ENCODE data around the gene ADRA2A.

DNA sequence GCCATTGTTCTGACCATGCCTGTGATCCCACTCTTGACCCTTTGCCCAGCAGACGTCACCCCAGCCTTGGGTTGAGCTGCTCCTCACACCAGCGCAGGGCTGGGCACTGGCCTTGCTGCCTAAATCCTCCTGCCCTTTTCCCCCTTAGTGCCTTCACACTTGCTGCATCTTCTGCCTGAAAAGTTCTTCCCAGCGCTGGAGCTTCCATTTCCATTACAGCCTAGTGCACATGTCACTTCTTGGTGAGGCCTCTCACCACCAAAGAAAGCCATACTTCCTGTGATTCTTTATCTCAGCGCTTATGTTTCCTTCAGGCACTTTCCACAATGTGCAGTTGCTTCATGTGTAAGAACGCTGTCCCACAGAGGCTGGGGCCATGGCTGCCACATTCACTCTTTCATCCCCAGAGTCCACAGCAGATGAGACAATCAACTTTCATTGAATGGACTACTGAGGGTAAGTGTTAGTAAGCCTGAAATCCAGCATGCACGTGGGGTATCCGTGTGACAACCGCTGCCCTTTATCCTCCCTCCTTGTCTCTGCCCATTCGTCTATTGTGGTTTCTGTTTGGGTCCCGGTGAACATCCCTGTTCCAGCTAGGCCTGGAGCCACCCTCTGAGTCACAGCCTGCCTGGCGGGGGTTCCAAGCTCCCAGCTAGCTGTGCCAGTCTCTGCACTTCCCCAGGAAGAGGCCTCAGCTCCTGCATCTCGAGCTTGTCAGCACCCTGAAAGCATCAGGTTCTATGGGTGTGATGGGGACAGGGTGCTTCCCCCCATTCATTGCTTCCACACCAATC is 37.3 kb downstream of the ADRA2A start:
- TF ChIP-seq, protein P1, sequence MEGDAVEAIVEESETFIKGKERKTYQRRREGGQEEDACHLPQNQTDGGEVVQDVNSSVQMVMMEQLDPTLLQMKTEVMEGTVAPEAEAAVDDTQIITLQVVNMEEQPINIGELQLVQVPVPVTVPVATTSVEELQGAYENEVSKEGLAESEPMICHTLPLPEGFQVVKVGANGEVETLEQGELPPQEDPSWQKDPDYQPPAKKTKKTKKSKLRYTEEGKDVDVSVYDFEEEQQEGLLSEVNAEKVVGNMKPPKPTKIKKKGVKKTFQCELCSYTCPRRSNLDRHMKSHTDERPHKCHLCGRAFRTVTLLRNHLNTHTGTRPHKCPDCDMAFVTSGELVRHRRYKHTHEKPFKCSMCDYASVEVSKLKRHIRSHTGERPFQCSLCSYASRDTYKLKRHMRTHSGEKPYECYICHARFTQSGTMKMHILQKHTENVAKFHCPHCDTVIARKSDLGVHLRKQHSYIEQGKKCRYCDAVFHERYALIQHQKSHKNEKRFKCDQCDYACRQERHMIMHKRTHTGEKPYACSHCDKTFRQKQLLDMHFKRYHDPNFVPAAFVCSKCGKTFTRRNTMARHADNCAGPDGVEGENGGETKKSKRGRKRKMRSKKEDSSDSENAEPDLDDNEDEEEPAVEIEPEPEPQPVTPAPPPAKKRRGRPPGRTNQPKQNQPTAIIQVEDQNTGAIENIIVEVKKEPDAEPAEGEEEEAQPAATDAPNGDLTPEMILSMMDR (IDR thresholded peaks at IDR 0.05): no peak
- TF ChIP-seq TCF7L2 (IDR thresholded peaks at IDR 0.05; ENCODE audit: low read depth, low read length) (no peak), POLR2AphosphoS5 (IDR thresholded peaks at IDR 0.05; ENCODE audit: low read depth, low read length) (no peak)

Measured in Panc1 (cell line).